Measurements from ENCODE around the gene ENOX1. TPM values are rescaled to one million over a fixed set of nuclear protein-coding genes. Genes with fewer than 3 reads are reported as not detected.

Gene ENOX1
- total and polyA plus RNA-seq, 9 of the 15 experiments (the other 6 are each of a cell fraction or from before 2014, with no cell fraction given), result not detected

DNA sequence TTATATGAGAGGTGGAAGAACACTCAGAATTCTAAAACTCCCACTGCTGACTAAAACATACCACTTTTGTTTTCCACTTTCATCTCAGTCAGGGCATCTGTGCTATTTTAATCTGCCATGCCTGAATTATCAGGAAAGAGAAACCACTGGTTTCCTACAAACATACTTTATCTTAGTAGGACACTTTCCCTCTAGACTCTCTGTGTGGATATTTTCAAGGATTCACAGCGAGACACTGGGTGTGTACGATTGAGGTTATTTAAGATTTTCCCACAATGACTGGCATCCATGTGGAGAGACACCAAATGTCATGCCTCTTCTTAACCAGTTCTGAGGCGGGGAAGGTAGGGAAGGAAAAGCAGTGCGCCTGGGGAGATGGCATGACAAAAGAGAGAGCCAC lies 212.2 kb downstream of the ENOX1 start (continued):
- no peak for TF ChIP-seq BRCA1 (IDR thresholded peaks at IDR 0.05)
- TF ChIP-seq BRCA1 (CRISPR knock-in tag; IDR thresholded peaks at IDR 0.05), result no peak
- no peak for TF ChIP-seq ZNF408 (CRISPR knock-in tag; IDR thresholded peaks at IDR 0.05; ENCODE audit: low read depth)
- TF ChIP-seq SRSF1 (IDR thresholded peaks at IDR 0.05; ENCODE audit: low read depth, low read length), result no peak
- TF ChIP-seq NFIX (CRISPR knock-in tag; IDR thresholded peaks at IDR 0.05; ENCODE audit: low read depth), result no peak

- no peak for ATAC-seq
- CTCF ChIA-PET (ENCODE audit: low intra/inter-chr PET ratio), result no interaction called here
- no peak overlapping the region for H3K27ac ChIP-seq (ENCODE audit: extremely low read depth, low read depth, low read length)
- no peak overlapping the region for H3K4me3 ChIP-seq
- H3K9me1 ChIP-seq (ENCODE audit: control insufficient read depth, insufficient read depth, low read length), result no peaks in the 10 kb centered on the region
- no peak for FAIRE-seq
- H2AFZ ChIP-seq (ENCODE audit: low read depth, low read length), result no peak overlapping the region
- H3K79me2 ChIP-seq (ENCODE audit: control insufficient read depth, insufficient read depth, low read length), result no peaks in the 10 kb centered on the region
- H3K9me3 ChIP-seq (replicated peaks; ENCODE audit: control insufficient read depth, insufficient read depth, low read depth, low read length), result no peaks in the 10 kb centered on the region
- POLR2A ChIA-PET, result no interaction called here
- H3K4me2 ChIP-seq (ENCODE audit: insufficient read depth, low read length), result no peak overlapping the region
- TF ChIP-seq PPARD (CRISPR knock-in tag; IDR thresholded peaks at IDR 0.05) (no peak), MAZ (CRISPR knock-in tag; conservative IDR thresholded peaks at IDR 0.05 in 1 of 2, IDR thresholded peaks at IDR 0.05 in 1 of 2) (no peak), ILK (tag; IDR thresholded peaks at IDR 0.05; ENCODE audit: borderline replicate concordance, low read depth) (no peak), NRF1 (conservative IDR thresholded peaks at IDR 0.05 in 1 of 2, IDR thresholded peaks at IDR 0.05 in 1 of 2) (no peak), MLX (CRISPR knock-in tag; conservative IDR thresholded peaks at IDR 0.05) (no peak), ZNF398 (CRISPR knock-in tag; IDR thresholded peaks at IDR 0.05) (no peak)
- TF ChIP-seq, protein P1, sequence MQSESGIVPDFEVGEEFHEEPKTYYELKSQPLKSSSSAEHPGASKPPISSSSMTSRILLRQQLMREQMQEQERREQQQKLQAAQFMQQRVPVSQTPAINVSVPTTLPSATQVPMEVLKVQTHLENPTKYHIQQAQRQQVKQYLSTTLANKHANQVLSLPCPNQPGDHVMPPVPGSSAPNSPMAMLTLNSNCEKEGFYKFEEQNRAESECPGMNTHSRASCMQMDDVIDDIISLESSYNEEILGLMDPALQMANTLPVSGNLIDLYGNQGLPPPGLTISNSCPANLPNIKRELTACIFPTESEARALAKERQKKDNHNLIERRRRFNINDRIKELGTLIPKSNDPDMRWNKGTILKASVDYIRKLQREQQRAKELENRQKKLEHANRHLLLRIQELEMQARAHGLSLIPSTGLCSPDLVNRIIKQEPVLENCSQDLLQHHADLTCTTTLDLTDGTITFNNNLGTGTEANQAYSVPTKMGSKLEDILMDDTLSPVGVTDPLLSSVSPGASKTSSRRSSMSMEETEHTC (IDR thresholded peaks at IDR 0.05), result no peak
- no TSS peak for BruUV-seq (replicated peaks)
- no peaks in the 10 kb centered on the region for H3K36me3 ChIP-seq (ENCODE audit: control insufficient read depth, insufficient read depth, low read length)
- no peak overlapping the region for H3K9ac ChIP-seq (ENCODE audit: insufficient read depth in 1 of 2, low read depth in 2 of 2, low read length in 2 of 2)
- intact Hi-C loops (cut with micrococcal nuclease), result no loop called here
- in situ Hi-C loops (cut with MboI), result no loop called here
- 0% methylated on average over 6 of the region's 6 CpGs for WGBS (ENCODE audit: insufficient coverage, low coverage, missing lambda C conversion rate)
- no peaks in the 10 kb centered on the region for H4K20me1 ChIP-seq (replicated peaks; ENCODE audit: control insufficient read depth, insufficient read depth, low read length)
- H3K27me3 ChIP-seq (ENCODE audit: control insufficient read depth in 2 of 2, insufficient read depth in 2 of 2, low read length in 2 of 2), result no peaks in the 10 kb centered on the region
- no peak for DNase-seq (ENCODE audit: extremely low read depth in 1 of 4, low spot score in 3 of 4)
- H3K4me1 ChIP-seq (replicated peaks in 1 of 2; ENCODE audit: control insufficient read depth in 2 of 2, insufficient read depth in 2 of 2, low read length in 2 of 2), result no peaks in the 10 kb centered on the region
These were observed 212.8 kb downstream of the ENOX1 start for GRCh38 chr13:43573802-43574514.
